GM23248 (cell line): ENCODE results near the gene TBX21.

Source experiments
- EZH2 ChIP-seq: fragments of 200-600 bp; sonication (generic); IDR thresholded peaks from 2 replicates; pipeline ENCODE4 v1.6.1; 2018; ENCODE audit warnings: antibody characterized with exemption, mild to moderate bottlenecking; ENCODE audit not compliant: insufficient read depth, poor library complexity, severe bottlenecking
- EZH2phosphoT487 ChIP-seq: fragments of 200-600 bp; sonication (generic); IDR thresholded peaks from 2 replicates; pipeline ENCODE4 v1.6.1; 2018; ENCODE audit warnings: antibody characterized with exemption, moderate library complexity, mild to moderate bottlenecking, low read depth; ENCODE audit not compliant: insufficient read depth

- no peak for TF ChIP-seq EZH2
- TF ChIP-seq EZH2phosphoT487 = no peak
Observed at GRCh38 chr17:47692895-47693730, 39.9 kb upstream of the TBX21 start.
